HG03280 (cell line): ENCODE data around the gene ATXN7L3.

ENCODE experiments used
- ATAC-seq: cut with Tn5 transposase; IDR thresholded peaks from one replicate; pipeline ENCODE4 v1.9.1; 2021; ENCODE audit warnings: mild to moderate bottlenecking, moderate library complexity; ENCODE audit not compliant: unreplicated experiment

ATXN7L3 gene

GRCh38 chr17:44218344-44219107 lies 18.8 kb upstream of the ATXN7L3 start:
- ATAC-seq = peak; percentile 37

- ATAC-seq = no peak
Measured at GRCh38 chr17:44217738-44218343, 18.2 kb upstream of the ATXN7L3 start.

GRCh38 chr17:44216694-44217093 lies 17.0 kb upstream of the ATXN7L3 start:
- ATAC-seq = no peak

GRCh38 chr17:44216173-44216572 lies 16.5 kb upstream of the ATXN7L3 start:
- no peak for ATAC-seq

- ATAC-seq = no peak
Measured at GRCh38 chr17:44214896-44215295, 15.2 kb upstream of the ATXN7L3 start.

GRCh38 chr17:44214230-44214494 lies 14.5 kb upstream of the ATXN7L3 start:
- no peak for ATAC-seq

- ATAC-seq = no peak
Measured at GRCh38 chr17:44213403-44214229, 13.9 kb upstream of the ATXN7L3 start.

- ATAC-seq = no peak
Measured at GRCh38 chr17:44212507-44213402, 13.1 kb upstream of the ATXN7L3 start.

- ATAC-seq = no peak
Measured at GRCh38 chr17:44211281-44212265, 11.9 kb upstream of the ATXN7L3 start.

- peak; percentile 83 for ATAC-seq
Measured at GRCh38 chr17:44210342-44211192, 10.9 kb upstream of the ATXN7L3 start.

GRCh38 chr17:44209786-44210341 lies 10.2 kb upstream of the ATXN7L3 start:
- ATAC-seq = peak; percentile 15

- no peak for ATAC-seq
Measured at GRCh38 chr17:44207743-44208142, 8.1 kb upstream of the ATXN7L3 start.

- no peak for ATAC-seq
Measured at GRCh38 chr17:44207319-44207718, 7.6 kb upstream of the ATXN7L3 start.

GRCh38 chr17:44206825-44207155 lies 7.1 kb upstream of the ATXN7L3 start:
- ATAC-seq = no peak

GRCh38 chr17:44205962-44206824 lies 6.5 kb upstream of the ATXN7L3 start:
- no peak for ATAC-seq

GRCh38 chr17:44204441-44204882 lies 4.8 kb upstream of the ATXN7L3 start:
- no peak for ATAC-seq

GRCh38 chr17:44203731-44204440 lies 4.2 kb upstream of the ATXN7L3 start:
- no peak for ATAC-seq
